Prostate gland (tissue), 2 donors: Measurements from ENCODE around the gene SLC12A3.

ENCODE experiments used
- POLR2A ChIP-seq: fragments of 450-650 bp; IDR thresholded peaks from one replicate; pipeline ENCODE4 v1.6.1; 2016; ENCODE audit warnings: antibody characterized with exemption, mild to moderate bottlenecking
- POLR2AphosphoS5 ChIP-seq: sonication (generic); formaldehyde crosslinking; IDR thresholded peaks from one replicate; pipeline ENCODE4 v1.6.1; 2017; ENCODE audit warnings: antibody characterized with exemption
- TF ChIP-seq, protein P1 (sequence below), 4 experiments: fragments of 200-600 bp in 2 of 4; fragments of 450-650 bp in 2 of 4; sonication (generic) in 2 of 4; IDR thresholded peaks; 1 replicate in 3 of 4; 2 replicates in 1 of 4; pipeline ENCODE4 v1.5.1; 2016 to 2019; ENCODE audit warnings: antibody characterized with exemption in 4 of 4, mild to moderate bottlenecking in 2 of 4, moderate library complexity in 2 of 4

DNA sequence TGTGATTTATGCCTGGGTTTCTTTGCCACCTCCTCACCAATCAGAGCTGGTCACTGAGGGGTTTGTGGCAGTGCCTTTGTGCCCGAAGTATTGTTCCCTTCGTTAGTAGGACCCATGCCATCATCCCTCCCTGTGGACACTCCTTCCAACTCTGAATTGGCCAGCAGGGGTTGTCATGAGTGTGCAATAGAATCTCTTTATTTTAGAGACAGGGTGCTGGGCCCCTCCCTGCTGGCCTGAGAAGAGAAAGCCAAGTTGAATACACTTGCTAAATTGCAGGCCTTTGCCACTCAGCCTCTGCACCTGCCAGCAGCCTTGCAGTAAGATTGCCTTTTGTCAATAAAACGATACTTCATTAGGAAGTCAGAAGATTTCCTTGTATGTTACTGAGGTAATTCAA is 40.7 kb upstream of the SLC12A3 start:
- TF ChIP-seq POLR2AphosphoS5 (no peak), POLR2A (no peak)
- TF ChIP-seq, protein P1, sequence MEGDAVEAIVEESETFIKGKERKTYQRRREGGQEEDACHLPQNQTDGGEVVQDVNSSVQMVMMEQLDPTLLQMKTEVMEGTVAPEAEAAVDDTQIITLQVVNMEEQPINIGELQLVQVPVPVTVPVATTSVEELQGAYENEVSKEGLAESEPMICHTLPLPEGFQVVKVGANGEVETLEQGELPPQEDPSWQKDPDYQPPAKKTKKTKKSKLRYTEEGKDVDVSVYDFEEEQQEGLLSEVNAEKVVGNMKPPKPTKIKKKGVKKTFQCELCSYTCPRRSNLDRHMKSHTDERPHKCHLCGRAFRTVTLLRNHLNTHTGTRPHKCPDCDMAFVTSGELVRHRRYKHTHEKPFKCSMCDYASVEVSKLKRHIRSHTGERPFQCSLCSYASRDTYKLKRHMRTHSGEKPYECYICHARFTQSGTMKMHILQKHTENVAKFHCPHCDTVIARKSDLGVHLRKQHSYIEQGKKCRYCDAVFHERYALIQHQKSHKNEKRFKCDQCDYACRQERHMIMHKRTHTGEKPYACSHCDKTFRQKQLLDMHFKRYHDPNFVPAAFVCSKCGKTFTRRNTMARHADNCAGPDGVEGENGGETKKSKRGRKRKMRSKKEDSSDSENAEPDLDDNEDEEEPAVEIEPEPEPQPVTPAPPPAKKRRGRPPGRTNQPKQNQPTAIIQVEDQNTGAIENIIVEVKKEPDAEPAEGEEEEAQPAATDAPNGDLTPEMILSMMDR (IDR thresholded peaks at IDR 0.05), result peak in 1 of 4 experiments; percentile 29
